Ishikawa (cell line): Measurements from ENCODE around the gene FARS2.

Experiments
- EGR1 ChIP-seq: IDR thresholded peaks from 2 replicates; pipeline ENCODE4 v1.6.1; 2012
- EP300 ChIP-seq: IDR thresholded peaks from 2 replicates; pipeline ENCODE4 v1.6.1; 2012; ENCODE audit warnings: borderline replicate concordance
- FOXM1 ChIP-seq: IDR thresholded peaks from 2 replicates; pipeline ENCODE4 v1.6.1; 2012; ENCODE audit warnings: low read depth, borderline replicate concordance
- MAX ChIP-seq: IDR thresholded peaks from 2 replicates; pipeline ENCODE4 v1.6.1; 2012
- RAD21 ChIP-seq: IDR thresholded peaks from 2 replicates; pipeline ENCODE4 v1.6.1; 2012; ENCODE audit warnings: low read depth
- REST ChIP-seq: IDR thresholded peaks from 2 replicates; pipeline ENCODE4 v1.6.1; 2012; ENCODE audit warnings: low read depth, mild to moderate bottlenecking
- YY1 ChIP-seq: IDR thresholded peaks from 2 replicates; pipeline ENCODE4 v1.6.1; 2012; ENCODE audit warnings: low read depth
- ZBTB7A ChIP-seq: IDR thresholded peaks from 2 replicates; pipeline ENCODE4 v1.6.1; 2012; ENCODE audit warnings: low read depth
- TF ChIP-seq, protein P1 (sequence below): IDR thresholded peaks from 2 replicates; pipeline ENCODE4 v1.6.1; 2012

GRCh38 chr6:5384276-5384675 lies 123.0 kb downstream of the FARS2 start:
- no peak for TF ChIP-seq FOXM1
- no peak for TF ChIP-seq YY1
- TF ChIP-seq RAD21 = no peak
- TF ChIP-seq ZBTB7A = no peak
- TF ChIP-seq, protein P1, sequence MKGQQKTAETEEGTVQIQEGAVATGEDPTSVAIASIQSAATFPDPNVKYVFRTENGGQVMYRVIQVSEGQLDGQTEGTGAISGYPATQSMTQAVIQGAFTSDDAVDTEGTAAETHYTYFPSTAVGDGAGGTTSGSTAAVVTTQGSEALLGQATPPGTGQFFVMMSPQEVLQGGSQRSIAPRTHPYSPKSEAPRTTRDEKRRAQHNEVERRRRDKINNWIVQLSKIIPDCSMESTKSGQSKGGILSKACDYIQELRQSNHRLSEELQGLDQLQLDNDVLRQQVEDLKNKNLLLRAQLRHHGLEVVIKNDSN = no peak
- TF ChIP-seq MAX = no peak
- TF ChIP-seq REST = no peak
- no peak for TF ChIP-seq EGR1
- no peak for TF ChIP-seq EP300
